Lung (tissue), 12 donors: Measurements from ENCODE around the gene NRXN2. TPM values are rescaled to one million over a fixed set of nuclear protein-coding genes. Genes with fewer than 3 reads are reported as not detected.

Experiments
- ATAC-seq: fragments of 200-7000 bp; cut with Tn5 transposase; one replicate; pipeline ENCODE4 v1.9.1; 2020; ENCODE audit warnings: moderate number of reproducible peaks; ENCODE audit not compliant: insufficient read depth, low FRiP score
- DNase-seq, 3 donors: peaks; one replicate each; pipeline ENCODE4 v3.0.0-alpha.2; 2013 to 2017
- H3K27ac ChIP-seq, 2 donors: one replicate each; pipeline ENCODE4 v1.5.1; 2013; ENCODE audit warnings: mild to moderate bottlenecking in 2 of 2, moderate library complexity in 2 of 2, control low read depth in 1 of 2, inconsistent platforms in 1 of 2, low read depth in 1 of 2, low read length in 1 of 2
- H3K27me3 ChIP-seq, 3 donors: one replicate each; pipeline ENCODE4 v1.5.1; 2013; ENCODE audit warnings: low read length in 2 of 3; ENCODE audit not compliant: control insufficient read depth in 3 of 3, insufficient read depth in 3 of 3
- H3K36me3 ChIP-seq, 4 donors: one replicate each; pipeline ENCODE4 v1.5.1; 2013; ENCODE audit warnings: low read length in 4 of 4, mild to moderate bottlenecking in 1 of 4, moderate library complexity in 1 of 4; ENCODE audit not compliant: control insufficient read depth in 4 of 4, insufficient read depth in 4 of 4
- H3K4me1 ChIP-seq, 5 donors: one replicate each; pipeline ENCODE4 v1.5.1; 2013; ENCODE audit warnings: low read length in 5 of 5, mild to moderate bottlenecking in 2 of 5, moderate library complexity in 1 of 5; ENCODE audit not compliant: control insufficient read depth in 5 of 5, insufficient read depth in 5 of 5
- H3K4me3 ChIP-seq: one replicate; pipeline ENCODE4 v1.5.1; 2013; ENCODE audit warnings: mild to moderate bottlenecking, control low read depth, moderate library complexity
- H3K9ac ChIP-seq, 2 donors: one replicate each; pipeline ENCODE4 v1.5.1; 2013; ENCODE audit warnings: low read length in 2 of 2, control low read depth in 1 of 2; ENCODE audit not compliant: insufficient read depth in 1 of 2
- H3K9me3 ChIP-seq, 4 donors: one replicate each; pipeline ENCODE4 v1.5.1; 2013; ENCODE audit warnings: low read length in 3 of 4, mild to moderate bottlenecking in 1 of 4, moderate library complexity in 1 of 4; ENCODE audit not compliant: control insufficient read depth in 4 of 4, insufficient read depth in 3 of 4
- WGBS, 2 donors: extraction: QIAGEN DNeasy Blood & Tissue Kit; methylation state at CpG; one replicate each; pipeline ENCODE4 v1.1.7; 2013; 5-methylcytosine and 5-hydroxymethylcytosine counted together
- polyA plus RNA-seq, 2 donors: library from polyadenylated mRNA; stranded (reverse); fragments of 200-250 nt; gene quantifications; one replicate each; pipeline ENCODE4 v1.2.1, GENCODE V29; 2013
- total RNA-seq, 2 donors: library from RNA; depleted of rRNA in 1 of 2; stranded (reverse); fragments of >200 nt in 1 of 2; gene quantifications; one replicate each; pipeline ENCODE4 v1.2.1, GENCODE V29; 2014 to 2021
- TF ChIP-seq, protein P1 (sequence below): IDR thresholded peaks from 2 replicates; pipeline ENCODE4 v1.5.1; 2012; ENCODE audit warnings: mild to moderate bottlenecking; ENCODE audit errors: control extremely low read depth, extremely low read depth
- donor health status: control.
- donor health status: control.
- donor health status: Bipolar disorder and iron deficiency.
- donor health status: healthy.
- donor health status: DM: yes; HTN: yes; CAD: no.

Gene NRXN2
- total and polyA plus RNA-seq, 4 donors = 0.39 to 6.6 (median 1.1) TPM

- TF ChIP-seq, protein P1, sequence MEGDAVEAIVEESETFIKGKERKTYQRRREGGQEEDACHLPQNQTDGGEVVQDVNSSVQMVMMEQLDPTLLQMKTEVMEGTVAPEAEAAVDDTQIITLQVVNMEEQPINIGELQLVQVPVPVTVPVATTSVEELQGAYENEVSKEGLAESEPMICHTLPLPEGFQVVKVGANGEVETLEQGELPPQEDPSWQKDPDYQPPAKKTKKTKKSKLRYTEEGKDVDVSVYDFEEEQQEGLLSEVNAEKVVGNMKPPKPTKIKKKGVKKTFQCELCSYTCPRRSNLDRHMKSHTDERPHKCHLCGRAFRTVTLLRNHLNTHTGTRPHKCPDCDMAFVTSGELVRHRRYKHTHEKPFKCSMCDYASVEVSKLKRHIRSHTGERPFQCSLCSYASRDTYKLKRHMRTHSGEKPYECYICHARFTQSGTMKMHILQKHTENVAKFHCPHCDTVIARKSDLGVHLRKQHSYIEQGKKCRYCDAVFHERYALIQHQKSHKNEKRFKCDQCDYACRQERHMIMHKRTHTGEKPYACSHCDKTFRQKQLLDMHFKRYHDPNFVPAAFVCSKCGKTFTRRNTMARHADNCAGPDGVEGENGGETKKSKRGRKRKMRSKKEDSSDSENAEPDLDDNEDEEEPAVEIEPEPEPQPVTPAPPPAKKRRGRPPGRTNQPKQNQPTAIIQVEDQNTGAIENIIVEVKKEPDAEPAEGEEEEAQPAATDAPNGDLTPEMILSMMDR = no peak
- H3K36me3 ChIP-seq = no peaks in the 10 kb centered on the region
- no peaks in the 10 kb centered on the region for H3K27me3 ChIP-seq
- H3K4me3 ChIP-seq = no peak overlapping the region
- DNase-seq (no peak), ATAC-seq (no peak)
- H3K9ac ChIP-seq = no peak overlapping the region
- peaks cover 0 to 29% (median 15%) of the 10 kb centered on the region in 5 donors for H3K4me1 ChIP-seq
- no peaks in the 10 kb centered on the region for H3K9me3 ChIP-seq
- H3K27ac ChIP-seq = no peak overlapping the region
- 92 to 97% methylated on average over 12 of the region's 12 CpGs for WGBS, 2 donors
These were observed 166.2 kb downstream of the NRXN2 start for GRCh38 chr11:64556721-64557250.

Other genes starting within 250 kb of the NRXN2 start
- gene SLC22A11, start 167.3 kb downstream of the NRXN2 start, total RNA-seq = not detected
- gene SLC22A11, start 167.3 kb downstream of the NRXN2 start, polyA plus RNA-seq = under 1 TPM in 1 of 2 donors, not detected in 1; 0.08 TPM
- not detected for gene SLC22A12, start 132.0 kb downstream of the NRXN2 start, total RNA-seq
- gene SLC22A12, start 132.0 kb downstream of the NRXN2 start, polyA plus RNA-seq = not detected
- 10 to 100 TPM; 20.0 to 39.3 TPM for gene RASGRP2, start 20.9 kb upstream of the NRXN2 start, total RNA-seq
- gene RASGRP2, start 20.9 kb upstream of the NRXN2 start, polyA plus RNA-seq = 10 to 100 TPM; 22.2 to 46.4 TPM
- gene PYGM, start 36.8 kb upstream of the NRXN2 start, total RNA-seq = 1 to 10 TPM; 3.7 to 3.8 TPM
- gene PYGM, start 36.8 kb upstream of the NRXN2 start, polyA plus RNA-seq = 1 to 10 TPM; 1.2 TPM
- gene SF1, start 55.3 kb upstream of the NRXN2 start, total RNA-seq = 100 to 1,000 TPM; 196 to 213 TPM
- gene SF1, start 55.3 kb upstream of the NRXN2 start, polyA plus RNA-seq = 10 to 100 TPM; 76.2 to 97.8 TPM
- 10 to 100 TPM; 23.3 to 41.8 TPM for gene MAP4K2, start 80.0 kb upstream of the NRXN2 start, total RNA-seq
- 10 to 100 TPM; 15.0 to 24.3 TPM for gene MAP4K2, start 80.0 kb upstream of the NRXN2 start, polyA plus RNA-seq
- gene MEN1, start 87.4 kb upstream of the NRXN2 start, total RNA-seq = 10 to 100 TPM; 18.8 to 24.9 TPM
- 10 to 100 TPM; 15.0 to 18.5 TPM for gene MEN1, start 87.4 kb upstream of the NRXN2 start, polyA plus RNA-seq
- gene CDC42BPG, start 121.5 kb upstream of the NRXN2 start, total RNA-seq = 10 to 100 TPM; 11.2 to 23.5 TPM
- gene CDC42BPG, start 121.5 kb upstream of the NRXN2 start, polyA plus RNA-seq = 1 to 10 TPM; 7.1 to 10.0 TPM
- 100 to 1,000 TPM in 1 of 2 donors, 10 to 100 TPM in 1; 71.2 to 139 TPM for gene EHD1, start 155.4 kb upstream of the NRXN2 start, total RNA-seq
- 100 to 1,000 TPM in 1 of 2 donors, 10 to 100 TPM in 1; 42.1 to 144 TPM for gene EHD1, start 155.4 kb upstream of the NRXN2 start, polyA plus RNA-seq
- 10 to 100 TPM; 17.4 to 32.5 TPM for gene ATG2A, start 194.0 kb upstream of the NRXN2 start, total RNA-seq
- 10 to 100 TPM; 19.1 to 22.9 TPM for gene ATG2A, start 194.0 kb upstream of the NRXN2 start, polyA plus RNA-seq
- gene PPP2R5B, start 201.5 kb upstream of the NRXN2 start, total RNA-seq = 10 to 100 TPM in 1 of 2 donors, 1 to 10 TPM in 1; 9.8 to 27.8 TPM
- gene PPP2R5B, start 201.5 kb upstream of the NRXN2 start, polyA plus RNA-seq = 10 to 100 TPM; 14.4 to 20.2 TPM
- not detected for gene GPHA2, start 212.7 kb upstream of the NRXN2 start, total RNA-seq
- under 1 TPM in 1 of 2 donors, not detected in 1; 0.19 TPM for gene GPHA2, start 212.7 kb upstream of the NRXN2 start, polyA plus RNA-seq
- gene MAJIN, start 248.9 kb upstream of the NRXN2 start, total RNA-seq = under 1 TPM in 1 of 2 donors, not detected in 1; 0.55 TPM
- gene MAJIN, start 248.9 kb upstream of the NRXN2 start, polyA plus RNA-seq = under 1 TPM; 0.24 to 0.39 TPM